ENCODE data around the gene SEC11C.

DNA sequence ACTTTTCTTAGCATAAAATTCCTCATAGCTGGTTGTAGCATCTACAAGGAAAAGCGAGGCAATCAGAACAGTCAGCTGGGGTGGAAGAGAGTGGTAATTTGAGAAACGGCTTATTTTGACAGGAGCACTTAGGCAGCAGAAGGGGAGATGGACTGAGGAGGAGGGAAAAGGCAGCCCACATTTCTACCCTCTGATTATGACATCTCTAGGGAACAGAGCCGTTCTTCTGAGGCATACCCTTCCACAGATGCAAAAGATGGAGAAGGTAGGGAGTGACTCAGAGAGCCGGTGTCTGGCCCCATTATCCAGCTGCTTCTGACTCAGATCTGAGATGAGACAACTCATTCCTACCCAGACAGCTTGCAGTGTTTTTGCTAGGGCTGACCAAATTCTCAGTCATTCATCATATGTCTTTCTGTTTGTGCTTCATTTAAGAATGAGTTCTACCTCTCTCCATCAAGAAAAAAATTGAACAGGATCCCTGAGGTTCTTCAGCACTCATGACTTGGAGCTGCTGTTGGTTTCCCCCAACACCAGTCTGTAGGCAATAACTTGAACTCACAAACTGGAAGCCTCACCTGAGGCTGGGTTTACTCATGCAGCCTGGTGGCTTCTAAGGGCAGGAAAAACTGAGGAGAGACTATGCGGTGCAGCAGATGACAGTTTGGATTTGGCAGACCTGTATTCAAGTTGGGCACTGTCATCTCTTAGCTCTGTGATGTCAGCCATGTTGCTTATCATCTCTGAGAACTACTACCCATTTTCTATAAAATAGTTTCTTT is 15.9 kb upstream of the SEC11C start:
- TF ChIP-seq, protein P1, sequence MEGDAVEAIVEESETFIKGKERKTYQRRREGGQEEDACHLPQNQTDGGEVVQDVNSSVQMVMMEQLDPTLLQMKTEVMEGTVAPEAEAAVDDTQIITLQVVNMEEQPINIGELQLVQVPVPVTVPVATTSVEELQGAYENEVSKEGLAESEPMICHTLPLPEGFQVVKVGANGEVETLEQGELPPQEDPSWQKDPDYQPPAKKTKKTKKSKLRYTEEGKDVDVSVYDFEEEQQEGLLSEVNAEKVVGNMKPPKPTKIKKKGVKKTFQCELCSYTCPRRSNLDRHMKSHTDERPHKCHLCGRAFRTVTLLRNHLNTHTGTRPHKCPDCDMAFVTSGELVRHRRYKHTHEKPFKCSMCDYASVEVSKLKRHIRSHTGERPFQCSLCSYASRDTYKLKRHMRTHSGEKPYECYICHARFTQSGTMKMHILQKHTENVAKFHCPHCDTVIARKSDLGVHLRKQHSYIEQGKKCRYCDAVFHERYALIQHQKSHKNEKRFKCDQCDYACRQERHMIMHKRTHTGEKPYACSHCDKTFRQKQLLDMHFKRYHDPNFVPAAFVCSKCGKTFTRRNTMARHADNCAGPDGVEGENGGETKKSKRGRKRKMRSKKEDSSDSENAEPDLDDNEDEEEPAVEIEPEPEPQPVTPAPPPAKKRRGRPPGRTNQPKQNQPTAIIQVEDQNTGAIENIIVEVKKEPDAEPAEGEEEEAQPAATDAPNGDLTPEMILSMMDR (conservative IDR thresholded peaks at IDR 0.05 in 1 of 2, IDR thresholded peaks at IDR 0.05 in 1 of 2; ENCODE audit: low read depth in 1 of 2, low read length in 2 of 2): no peak
- TF ChIP-seq EZH2 (IDR thresholded peaks at IDR 0.05; ENCODE audit: low read length, missing control alignments): no peak
